NCI-H1417 (cell line): ENCODE data around the gene KCNIP4.
A peak's percentile ranks its signal among the peaks of the same experiment; 100 is the strongest.
"Not testable (repeated sequence)": the region's sequence is repeated elsewhere in the genome, so short reads cannot be mapped to it uniquely, and the experiment has no call there.

ENCODE experiments used
- DNase-seq, 3 experiments: peaks; one replicate each; lab custom pipeline; 2025; lab: John Stamatoyannopoulos, UW

KCNIP4 gene

DNA sequence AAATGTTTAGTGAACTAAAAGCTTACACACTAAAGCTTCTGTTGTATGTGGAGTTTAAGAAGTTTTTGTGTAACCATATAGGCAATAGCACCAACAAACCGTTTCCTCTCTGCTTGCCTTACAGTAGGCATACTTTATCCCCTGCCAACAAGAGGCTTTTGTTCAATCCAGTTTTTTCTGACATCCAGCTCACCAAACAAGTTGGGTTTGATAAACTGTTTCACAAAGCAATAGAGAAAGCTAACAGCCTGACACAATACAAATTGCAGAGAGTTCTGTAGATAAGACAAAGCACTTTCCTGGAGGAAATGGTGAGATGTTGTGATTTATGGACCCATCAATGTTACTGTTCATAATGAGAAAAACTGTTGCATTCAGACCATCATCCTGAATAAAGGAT lies 1194.5 kb downstream of the KCNIP4 start:
- no peak for DNase-seq

DNA sequence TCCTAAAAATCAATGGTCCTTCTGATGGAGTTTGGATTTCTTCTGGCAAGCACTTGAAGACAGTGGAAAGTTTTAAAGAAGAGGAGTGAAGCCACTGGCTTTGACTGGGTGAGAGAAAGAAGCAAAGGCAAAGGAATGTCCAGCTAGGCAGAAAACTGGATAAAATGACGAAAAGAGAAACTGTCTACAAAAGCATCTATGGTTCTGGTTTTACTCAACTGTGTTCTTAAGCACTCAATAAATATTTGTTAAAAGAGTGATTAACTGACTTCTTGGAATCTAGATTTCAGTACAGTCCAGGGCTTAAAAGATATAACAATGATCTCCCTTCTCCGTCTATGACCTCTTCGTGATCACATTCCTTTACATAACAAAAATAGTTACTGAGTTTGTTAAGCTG lies 1195.9 kb downstream of the KCNIP4 start:
- DNase-seq, result no peak

DNA sequence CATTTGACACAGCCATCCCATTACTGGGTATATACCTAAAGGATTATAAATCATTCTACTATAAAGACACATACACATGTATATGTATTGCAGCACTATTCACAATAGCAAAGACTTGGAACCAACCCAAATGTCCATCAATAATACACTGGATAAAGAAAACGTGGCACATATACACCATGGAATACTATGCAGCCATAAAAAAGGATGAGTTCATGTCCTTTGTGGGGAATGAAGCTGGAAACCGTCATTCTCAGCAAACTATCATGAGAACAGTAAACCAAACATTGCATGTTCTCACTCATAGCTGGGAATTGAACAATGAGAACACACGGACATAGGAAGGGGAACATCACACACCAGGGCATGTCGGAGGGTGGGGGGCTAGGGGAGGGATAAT lies 1202.6 kb downstream of the KCNIP4 start:
- not testable (repeated sequence) for DNase-seq

DNA sequence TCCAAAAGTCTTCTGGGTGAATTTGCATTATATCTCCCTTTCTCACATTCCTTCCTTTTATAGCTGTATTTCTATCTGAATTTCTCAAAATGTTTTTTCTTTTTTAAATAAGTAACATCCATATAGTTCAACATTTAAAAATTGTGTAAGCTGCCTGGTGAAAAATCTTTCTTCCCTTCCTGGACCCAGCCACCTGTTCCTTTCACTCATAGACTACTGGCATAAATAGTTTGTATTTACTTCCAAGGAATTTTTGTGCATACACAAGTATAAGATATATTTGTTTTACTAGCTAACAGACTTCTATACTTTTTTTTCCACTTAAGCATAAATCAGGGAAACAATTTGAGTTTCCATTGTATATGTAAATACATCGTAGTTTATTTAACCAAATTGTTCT lies 1212.6 kb downstream of the KCNIP4 start:
- DNase-seq, result no peak

DNA sequence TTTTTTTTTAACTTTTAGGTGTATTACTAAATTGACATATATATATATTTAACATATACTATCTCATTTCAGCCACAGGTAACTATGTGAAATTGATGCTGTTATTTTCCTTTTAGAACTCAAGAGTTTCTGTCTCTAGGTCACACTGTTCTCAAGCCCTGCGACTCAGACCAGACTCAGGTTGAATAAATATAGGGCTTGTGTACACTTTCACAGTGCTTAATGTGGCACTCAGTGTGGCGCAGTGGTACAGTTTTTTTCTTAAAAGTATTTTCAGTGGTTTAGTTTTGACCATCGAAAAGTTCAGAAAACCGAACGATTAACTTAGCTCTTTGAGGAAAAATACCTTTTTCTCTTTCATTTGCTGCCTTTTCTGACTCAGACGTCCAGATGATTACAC lies 1223.7 kb downstream of the KCNIP4 start:
- no peak for DNase-seq

DNA sequence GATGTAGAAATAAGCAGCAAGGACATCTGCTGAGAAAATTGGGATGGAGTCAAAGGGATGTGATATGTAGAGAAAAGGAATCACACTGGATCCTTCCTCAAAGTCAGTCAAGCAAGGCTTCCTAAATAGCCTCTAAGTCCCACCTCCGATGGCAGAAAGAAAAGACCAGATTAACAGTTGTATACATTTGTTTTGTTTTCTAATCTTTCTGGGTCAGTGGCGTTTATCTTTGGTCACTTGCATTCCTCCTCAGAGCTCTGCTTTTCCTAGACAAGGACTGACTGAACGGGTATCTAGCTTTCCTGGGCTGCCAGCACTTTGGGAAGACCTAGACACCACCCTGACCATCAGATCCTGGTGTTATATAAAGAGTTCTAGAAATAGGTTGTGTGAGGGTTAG lies 1225.1 kb downstream of the KCNIP4 start:
- DNase-seq, result no peak

DNA sequence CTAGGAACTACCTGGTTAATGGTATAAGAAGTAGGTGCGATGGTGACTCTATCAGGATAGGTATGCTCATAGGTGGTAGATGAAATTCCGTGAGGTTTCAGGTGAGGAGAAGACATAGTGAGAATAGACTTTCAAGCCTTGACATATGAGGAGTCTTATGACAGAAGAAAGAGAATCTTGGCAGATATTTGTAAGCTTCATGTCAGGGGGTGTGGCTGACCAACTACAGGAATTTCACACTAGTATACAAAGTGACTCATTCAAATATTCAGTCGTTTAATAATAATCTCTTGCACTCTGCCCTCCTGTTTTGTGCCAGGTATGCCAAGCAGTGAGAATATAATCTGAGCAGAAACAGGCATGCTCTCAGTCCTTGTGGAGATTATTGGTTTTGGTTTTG lies 1225.6 kb downstream of the KCNIP4 start:
- no peak for DNase-seq

DNA sequence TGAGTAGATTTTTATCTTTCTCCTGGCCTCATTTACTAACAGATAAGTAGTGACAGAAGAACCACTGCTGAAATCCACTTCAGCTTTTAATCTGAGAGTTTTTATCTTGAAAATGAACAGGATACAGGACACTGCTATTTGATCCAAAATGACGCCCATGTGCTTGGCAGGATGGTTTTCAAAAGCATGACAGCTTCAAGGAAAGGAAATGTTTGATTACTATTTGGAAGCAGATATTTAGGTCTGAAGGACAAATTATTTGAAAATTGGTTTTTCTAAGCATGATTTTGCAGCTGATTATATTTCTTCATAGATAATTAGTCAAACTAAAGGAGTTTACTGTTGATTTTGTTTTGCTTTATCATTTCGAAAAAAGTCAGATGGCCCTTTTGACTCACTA lies 1237.2 kb downstream of the KCNIP4 start:
- no peak for DNase-seq

DNA sequence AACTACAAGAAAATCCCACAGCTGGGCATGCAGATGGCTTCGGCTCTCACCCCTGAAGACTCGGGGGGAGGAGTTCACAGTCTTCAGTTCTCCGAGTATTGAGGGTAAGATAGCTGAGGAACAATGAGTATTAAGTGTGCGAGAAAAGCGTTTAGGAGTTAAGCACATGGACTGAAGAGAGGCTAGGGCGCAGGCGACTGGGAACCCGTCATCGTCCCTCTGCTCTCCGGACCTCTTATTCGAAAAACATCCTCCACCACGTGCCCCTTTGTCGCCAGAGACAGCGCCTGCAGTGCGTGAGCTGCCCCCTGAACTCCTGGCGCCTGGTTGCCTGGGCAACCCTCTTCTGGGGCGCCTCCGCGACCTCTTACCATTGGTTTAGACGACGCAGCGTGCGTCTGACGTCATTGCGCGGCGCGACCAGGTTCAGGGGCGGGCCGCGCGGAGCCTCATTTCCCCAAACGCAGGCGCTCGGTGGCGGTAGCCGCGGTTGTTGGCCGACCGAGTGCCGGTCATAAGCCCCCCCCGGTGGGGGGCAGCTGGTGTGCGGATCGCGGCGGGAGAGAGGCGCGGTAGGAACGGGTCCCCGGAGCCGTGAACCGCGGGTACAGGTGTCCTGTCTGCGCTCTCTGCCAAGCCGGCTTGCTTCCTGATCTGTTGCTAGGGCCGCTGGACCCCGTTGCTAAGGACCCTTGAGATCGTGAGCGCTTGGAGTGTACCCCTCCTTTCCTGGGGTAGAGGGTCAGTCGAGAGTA lies 1248.4 kb downstream of the KCNIP4 start, which contains the start of gene PACRGL:
TSS of gene PACRGL (plus strand) at position 452 of the 755 bp plus-strand sequence. CDS start 4,024 bp downstream, outside the sequence.
- DNase-seq, result peak; percentile 96 to 98 (median 98)

DNA sequence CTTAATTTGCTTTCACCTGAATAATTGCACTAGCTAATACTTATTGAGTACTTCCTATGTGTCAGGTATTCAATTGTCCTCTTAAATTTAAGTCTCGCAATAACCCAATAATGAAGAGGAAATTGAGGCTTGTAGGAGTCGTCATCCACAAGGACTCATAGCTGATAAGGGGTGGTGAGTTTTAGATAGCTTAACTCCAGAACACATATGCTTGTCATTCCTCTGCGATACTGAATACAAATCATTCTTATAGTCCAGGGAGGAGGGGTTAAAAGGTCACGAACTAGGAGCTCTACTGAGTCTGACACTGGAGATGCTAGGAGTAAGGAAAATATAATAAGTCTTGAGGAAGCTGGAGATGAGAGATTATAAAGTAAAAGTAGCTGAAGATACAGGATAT lies 1249.8 kb downstream of the KCNIP4 start:
- no peak for DNase-seq

DNA sequence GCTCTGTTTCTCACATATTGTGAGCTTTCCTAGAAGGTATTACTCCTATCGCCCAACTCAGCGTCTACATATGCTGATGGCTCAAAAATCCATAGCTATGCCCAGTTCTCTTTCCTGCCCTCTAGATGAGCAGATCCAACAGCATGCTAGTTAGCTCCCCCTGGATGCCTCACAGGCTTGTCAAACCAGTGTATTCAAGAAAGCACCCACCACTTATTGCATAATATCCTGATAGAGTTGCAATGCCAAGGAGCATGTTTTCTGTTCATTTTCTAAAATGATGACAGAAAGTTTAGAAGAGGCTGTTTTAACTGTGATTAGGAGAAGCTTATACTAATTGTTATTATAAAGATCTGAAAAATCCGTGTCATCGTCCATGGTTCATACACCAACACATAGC lies 1250.2 kb downstream of the KCNIP4 start:
- DNase-seq, result no peak

DNA sequence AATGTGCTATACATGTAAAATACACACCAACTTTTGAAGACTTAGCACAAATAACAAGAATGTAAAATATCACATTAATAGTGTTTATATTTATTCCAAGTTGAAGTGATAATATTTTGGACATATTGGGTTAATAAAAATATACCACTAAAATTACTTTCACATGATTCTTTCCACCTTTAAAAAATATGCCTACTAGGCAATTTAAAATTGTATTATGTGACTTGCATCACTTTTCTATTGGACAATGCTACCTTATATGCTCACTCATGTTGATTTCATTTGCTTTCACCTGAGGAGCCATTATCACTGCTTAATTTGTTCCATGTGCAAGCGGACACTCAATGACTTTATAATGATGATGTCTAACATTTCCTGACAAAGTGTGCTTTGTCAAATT lies 1251.8 kb downstream of the KCNIP4 start:
- DNase-seq, result no peak

DNA sequence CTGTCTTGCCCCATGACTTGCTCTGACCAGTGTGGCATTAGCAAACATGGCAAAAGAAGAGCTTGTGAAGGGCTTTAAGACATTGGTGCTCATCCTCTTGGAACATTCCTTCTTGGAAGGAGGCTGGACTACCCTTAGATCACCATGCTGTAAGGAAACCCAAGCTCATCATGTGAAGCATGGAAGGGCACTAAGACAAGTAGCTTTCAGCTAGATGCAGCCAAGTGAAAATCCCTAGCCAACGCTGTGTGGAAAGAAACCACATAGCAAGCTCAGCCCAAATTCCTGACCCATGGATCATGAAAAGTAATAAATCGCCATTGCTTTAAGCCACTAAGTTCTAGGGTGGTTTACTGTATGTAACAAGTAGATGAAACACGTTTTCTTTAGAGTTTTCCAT lies 1260.7 kb downstream of the KCNIP4 start:
- DNase-seq, result no peak

DNA sequence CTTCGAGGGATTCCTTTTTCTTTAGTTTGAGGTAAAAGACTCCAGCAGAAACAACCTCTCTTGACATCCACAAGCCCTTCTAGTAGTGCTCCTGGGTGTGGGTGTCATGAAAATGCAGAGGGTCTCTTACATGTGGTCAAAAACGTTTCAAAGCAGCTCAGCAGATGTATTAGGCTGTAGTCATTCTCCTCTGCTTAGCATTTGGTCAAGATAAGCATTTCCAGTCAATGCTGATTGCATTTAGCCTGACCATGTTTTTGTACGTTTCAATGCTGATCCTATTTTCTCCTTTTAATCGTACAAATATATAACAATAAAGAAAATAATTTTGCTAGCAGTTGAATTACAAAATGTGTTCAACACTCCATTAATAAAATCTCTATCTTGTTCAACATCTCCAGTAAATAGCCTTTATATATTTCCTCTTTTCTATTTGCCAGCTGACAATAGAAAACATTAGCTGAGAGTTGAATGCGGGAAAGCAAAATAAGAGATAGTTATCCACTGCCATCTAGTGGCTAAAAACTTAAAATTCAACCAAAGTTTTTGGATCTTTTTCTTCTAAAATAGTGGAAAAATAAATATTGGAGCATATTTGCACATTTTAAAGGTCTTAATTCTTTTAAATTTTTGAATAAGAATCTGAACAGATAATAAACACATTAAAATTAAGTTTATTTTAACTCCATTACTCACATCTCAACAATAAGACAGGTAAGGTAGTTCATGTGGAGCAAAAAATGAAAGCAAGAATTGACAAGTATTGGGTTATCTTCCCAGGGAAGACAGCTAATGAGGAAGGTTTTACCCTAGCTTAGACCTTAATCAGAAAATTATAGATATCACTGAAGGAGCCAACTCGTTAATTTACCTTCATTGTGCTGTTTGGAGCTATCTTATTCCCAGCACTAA lies 1263.5 kb downstream of the KCNIP4 start:
- DNase-seq, result peak in 2 of 3 experiments; percentile 68 to 75

DNA sequence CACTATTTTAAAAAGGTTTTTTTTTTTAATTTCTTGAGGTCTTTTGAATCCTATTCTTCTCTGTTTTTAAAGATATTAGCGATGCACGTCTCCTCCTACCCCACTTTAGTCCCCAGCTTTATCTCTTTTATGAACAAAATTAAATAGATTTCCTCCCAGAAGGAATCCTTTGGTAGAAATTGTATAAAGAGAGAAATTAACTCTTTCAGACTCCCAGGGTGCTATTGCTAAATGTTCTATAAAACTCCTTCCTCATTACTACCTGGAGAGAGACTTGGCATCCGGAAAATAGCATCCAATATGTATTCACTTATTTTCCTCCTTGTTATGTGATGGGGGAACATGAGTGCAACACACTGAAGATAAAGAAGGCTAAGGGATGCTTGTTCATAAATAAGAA lies 1264.8 kb downstream of the KCNIP4 start:
- no peak for DNase-seq

DNA sequence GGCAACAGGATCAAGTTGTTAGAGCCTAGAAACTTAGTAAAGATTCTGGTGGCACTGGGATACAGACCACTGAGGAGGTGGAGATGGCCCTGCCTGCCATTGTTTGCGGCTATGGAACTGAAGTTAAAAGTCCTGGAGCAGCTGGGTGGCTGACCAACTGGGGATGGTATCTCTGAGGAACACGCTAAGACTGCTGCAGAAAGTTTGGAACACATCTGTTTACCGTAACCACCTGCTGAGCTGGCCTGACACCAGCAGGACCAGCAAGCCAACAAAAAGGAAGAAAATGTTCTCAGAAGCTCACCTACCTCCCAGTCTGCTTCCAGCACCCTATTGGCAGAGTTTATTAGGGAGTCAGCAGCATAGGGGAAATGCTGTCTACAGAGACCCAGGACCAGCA lies 1265.7 kb downstream of the KCNIP4 start:
- no peak for DNase-seq

DNA sequence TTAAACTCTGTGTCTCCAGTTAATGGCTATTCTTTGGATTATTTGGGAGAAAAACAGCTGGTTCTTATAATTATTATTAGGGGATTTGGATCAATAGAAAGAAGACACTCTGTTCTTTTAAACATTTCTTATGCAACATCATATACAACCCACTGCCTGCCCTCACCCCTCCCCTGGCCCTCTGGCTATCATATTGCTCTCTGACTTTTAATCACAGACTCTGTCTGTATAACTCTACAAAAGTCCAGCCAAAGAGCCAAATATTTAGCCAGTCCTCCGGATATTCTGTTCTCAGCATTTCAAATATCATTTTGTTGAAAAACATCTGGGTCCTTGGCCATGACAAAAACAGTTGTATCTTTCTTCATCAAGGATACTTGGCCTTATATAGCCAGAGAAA lies 1267.3 kb downstream of the KCNIP4 start:
- no peak for DNase-seq

DNA sequence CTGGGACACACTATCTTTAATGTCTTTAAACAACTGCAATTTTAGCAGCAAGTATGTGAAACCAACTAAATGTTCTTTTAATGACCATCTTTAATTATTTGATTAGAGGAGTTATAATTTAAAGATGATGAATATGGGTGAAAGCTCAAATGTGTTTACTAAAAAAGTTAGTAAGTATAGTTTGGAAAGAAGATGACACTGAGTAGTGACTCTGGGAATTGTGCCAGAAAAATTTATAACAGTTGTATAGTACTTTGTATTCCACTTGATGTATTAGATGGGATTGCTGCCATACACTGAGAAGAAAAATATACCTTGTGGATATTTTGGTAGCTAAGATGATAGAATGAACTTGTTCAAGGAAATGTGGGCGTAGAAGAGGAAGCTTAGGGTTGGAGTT lies 1267.8 kb downstream of the KCNIP4 start:
- DNase-seq, result no peak

DNA sequence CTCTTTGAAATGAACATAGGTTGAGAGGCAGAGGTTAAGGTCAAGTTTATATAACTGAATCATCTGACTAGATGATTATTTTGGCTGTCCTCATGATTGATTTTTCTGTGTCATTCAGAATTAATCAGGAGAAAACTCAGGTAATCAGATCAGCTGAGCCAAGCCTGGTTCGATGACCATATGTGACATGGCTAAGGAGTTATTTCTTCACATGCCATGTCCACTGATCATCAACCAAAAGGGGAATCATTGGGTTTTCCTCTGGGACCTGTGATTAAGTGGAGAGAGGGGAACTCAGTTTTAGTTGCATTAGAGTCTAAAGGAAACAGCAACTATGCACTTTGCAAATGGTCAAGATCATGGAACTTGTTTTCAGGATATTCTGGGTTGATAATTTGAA lies 1268.6 kb downstream of the KCNIP4 start:
- no peak for DNase-seq
